A549 (cell line): ENCODE measurements around the gene STAC.

ENCODE experiments used
- BHLHE40 ChIP-seq: IDR thresholded peaks from 2 replicates; pipeline ENCODE4 v1.6.1; 2012; ENCODE audit warnings: low read depth, low read length, inconsistent platforms
- CTCF ChIP-seq: fragments of >200 bp; sonication (Bioruptor Twin); formaldehyde crosslinking; IDR thresholded peaks from 3 replicates; pipeline ENCODE4 v1.5.1; 2016
- MAX ChIP-seq: IDR thresholded peaks from 2 replicates; pipeline ENCODE4 v1.6.1; 2012
- POLR2A ChIP-seq: IDR thresholded peaks from 2 replicates; pipeline ENCODE4 v1.6.1; 2012; ENCODE audit warnings: mild to moderate bottlenecking, low read length
- REST ChIP-seq: fragments of 200-600 bp; sonication (generic); IDR thresholded peaks from 2 replicates; pipeline ENCODE4 v1.6.1; 2016; ENCODE audit warnings: antibody characterized with exemption, mild to moderate bottlenecking, moderate library complexity
- ZFP36 ChIP-seq: fragments of 450-650 bp; IDR thresholded peaks from 2 replicates; pipeline ENCODE4 v1.6.1; 2014; ENCODE audit warnings: borderline replicate concordance; ENCODE audit not compliant: partially characterized antibody

- TF ChIP-seq POLR2A (no peak), ZFP36 (no peak), REST (no peak), CTCF (no peak), MAX (no peak), BHLHE40 (no peak)
These were observed 31.3 kb downstream of the STAC start for GRCh38 chr3:36411587-36411986.
